OCI-M2 (cell line): ENCODE measurements around the gene SLC28A2.
"Not testable (repeated sequence)": the region's sequence is repeated elsewhere in the genome, so short reads cannot be mapped to it uniquely, and the experiment has no call there.

Experiments used
- DNase-seq: peaks from one replicate; lab custom pipeline; 2025; ENCODE audit not compliant: unreplicated experiment; lab: John Stamatoyannopoulos, UW

SLC28A2 gene

GRCh38 chr15:45259796-45260195 is 7.8 kb downstream of the SLC28A2 start:
- DNase-seq: no peak

DNA sequence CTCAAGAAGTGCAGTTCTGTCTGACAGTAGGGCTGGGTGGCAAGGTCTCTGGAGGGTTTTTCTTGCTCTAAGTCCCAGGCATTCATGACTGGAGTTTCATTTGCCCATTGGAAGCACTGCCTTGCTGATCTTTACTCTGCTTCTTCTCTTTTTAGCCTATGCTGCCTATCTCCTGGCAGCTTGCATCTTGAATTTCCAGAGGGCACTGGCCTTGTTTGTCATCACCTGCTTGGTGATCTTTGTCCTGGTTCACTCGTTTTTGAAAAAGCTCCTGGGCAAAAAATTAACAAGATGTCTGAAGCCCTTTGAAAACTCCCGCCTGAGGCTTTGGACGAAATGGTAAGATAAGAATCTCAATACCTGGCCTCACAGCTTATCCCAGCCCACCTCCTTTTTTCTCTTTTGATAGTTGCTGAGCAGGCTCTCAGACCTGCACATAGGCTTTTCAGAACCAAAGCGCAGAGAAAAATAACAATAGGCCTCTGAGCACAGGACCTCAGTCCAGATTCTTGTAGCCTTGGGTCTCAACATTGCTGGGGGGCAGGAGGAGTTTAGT is 10.9 kb downstream of the SLC28A2 start:
- DNase-seq: no peak

GRCh38 chr15:45263854-45264253 is 11.8 kb downstream of the SLC28A2 start:
- no peak for DNase-seq

DNA sequence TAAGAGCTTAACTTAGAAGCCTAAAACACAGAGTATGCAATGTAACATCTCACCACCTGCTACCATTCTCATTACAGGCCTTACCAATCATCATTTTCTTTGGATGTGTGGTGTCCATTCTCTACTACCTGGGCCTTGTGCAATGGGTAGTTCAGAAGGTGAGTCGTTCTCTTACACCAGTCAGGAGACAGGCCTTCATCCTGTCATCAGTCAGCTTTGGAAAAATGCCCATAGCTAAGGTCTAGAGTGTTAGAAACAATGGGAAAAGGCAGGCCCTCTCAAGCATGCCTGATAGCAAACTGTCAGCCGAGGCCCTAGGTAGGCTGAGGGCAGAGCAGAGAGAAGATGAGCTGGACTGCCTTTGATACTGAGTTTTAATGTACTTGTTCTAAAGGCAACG is 13.5 kb downstream of the SLC28A2 start:
- no peak for DNase-seq

- no peak for DNase-seq
Observed at GRCh38 chr15:45268135-45268534, 16.1 kb downstream of the SLC28A2 start.

- DNase-seq: no peak
Observed at GRCh38 chr15:45274636-45275380, 22.8 kb downstream of the SLC28A2 start.

DNA sequence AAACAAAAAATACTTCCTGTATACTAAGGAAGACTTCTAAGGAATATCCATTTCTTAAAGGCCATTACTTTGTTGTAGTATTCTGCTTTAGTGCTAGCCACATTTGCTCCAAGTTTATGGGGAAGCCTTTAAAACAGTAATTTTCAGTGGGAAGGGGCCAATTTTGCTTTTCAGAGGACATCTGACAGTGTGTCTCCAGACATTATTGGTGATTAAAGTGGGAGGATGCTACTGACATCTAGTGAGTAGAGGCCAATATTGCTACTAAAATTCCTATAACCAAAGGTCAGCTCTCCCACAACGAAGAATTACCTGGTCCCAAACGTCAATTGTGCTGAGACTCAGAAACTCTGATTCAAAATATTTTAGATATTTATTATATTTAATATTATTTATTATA is 24.8 kb downstream of the SLC28A2 start:
- no peak for DNase-seq

- peak; percentile 89 for DNase-seq
Observed at GRCh38 chr15:45279024-45279698, 27.1 kb downstream of the SLC28A2 start.

DNA sequence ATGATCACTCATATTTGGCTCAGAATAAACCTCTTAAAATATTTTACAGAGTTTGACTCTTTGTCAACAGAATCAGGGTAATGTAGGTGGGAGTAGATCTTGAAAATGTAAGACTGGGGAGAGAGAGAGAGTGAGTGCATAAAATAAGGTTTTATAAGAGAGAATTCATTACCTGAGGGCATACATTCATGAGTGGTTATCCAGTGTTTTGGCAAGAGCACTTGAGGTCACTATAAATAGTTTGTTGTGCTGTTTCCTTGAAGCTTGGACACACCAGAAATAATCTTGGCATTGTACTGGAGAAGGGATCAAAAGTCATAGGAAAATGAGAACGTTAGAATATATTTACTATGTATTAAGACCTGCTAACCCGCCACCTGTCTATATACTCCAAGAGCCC is 33.4 kb downstream of the SLC28A2 start:
- no peak for DNase-seq

GRCh38 chr15:45287390-45287956 is 35.4 kb downstream of the SLC28A2 start:
- no peak for DNase-seq

DNA sequence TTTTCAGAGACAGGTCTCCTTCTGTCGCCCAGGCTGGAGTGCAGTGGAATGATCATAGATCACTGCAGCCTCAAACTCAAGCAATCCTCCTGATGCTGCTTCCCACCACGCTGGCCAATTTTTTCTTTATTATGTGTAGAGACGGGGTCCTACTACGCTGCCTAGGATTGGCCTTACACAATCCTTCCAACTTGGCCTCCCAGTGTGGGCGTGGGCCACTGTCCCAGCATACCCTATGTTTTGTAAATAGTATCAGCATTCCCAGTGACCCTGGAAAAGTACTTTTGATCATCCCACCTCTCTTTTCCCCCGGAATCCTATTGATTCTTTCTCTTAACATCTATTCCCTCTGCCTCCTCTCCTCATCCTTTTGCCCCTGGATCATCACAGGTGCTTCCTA is 36.9 kb downstream of the SLC28A2 start:
- no peak for DNase-seq

DNA sequence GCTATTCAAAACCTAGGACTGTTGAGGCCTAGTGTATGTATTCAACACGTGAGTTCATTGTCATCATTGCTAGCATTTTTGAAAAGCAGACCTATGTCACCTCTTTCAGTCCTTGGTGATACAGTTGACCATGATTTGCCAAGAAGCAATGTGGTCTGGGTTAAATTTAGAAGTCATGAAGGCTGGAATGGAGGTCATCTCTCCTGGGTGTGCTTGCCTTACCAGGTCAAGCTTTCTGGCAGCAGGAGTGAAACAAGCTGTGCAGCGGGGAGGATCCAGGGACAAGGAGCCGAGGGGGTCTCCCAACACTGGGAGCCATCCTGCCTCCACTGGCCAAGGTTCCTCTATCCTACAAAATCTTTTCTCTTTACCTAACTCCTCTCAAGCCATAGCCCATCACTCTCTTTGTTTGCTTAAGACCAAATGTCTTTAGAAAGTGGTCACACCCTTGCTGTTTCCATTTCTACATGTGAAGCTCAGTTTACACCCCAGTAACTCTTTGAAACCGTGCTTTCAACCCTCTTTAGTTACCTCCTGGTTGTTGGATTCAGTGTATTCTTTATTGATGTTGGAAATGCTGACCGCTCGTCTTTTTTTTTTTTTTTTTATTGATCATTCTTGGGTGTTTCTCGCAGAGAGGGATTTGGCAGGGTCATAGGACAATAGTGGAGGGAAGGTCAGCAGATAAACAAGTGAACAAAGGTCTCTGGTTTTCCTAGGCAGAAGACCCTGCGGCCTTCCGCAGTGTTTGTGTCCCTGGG is 40.0 kb downstream of the SLC28A2 start:
- DNase-seq: no peak

DNA sequence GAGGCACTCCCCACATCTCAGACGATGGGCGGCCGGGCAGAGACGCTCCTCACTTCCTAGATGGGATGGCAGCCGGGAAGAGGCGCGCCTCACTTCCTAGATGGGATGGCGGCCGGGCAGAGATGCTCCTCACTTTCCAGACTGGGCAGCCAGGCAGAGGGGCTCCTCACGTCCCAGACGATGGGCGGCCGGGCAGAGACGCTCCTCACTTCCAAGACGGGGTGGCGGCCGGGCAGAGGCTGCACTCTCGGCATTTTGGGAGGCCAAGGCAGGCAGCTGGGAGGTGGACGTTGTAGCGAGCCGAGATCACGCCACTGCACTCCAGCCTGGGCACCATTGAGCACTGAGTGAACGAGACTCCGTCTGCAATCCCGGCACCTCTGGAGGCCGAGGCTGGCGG is 41.3 kb downstream of the SLC28A2 start:
- DNase-seq: not testable (repeated sequence)

DNA sequence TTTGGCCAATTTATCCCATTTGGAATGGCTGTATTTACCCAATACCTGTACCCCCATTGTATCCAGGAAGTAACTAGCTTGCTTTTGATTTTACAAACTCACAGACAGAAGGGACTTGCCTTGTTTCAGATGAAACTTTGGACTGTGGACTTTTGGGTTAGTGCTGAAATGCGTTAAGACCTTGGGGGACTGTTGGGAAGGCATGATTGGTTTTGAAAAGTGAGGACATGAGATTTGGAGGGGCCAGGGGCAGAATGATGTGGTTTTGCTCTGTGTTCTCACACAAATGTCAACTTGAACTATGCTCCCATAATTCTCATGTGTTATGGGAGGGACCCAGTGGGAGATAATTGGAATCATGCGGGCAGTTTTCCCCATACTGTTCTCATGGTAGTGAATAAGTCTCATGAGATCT is 46.9 kb downstream of the SLC28A2 start:
- not testable (repeated sequence) for DNase-seq

GRCh38 chr15:45304711-45305110 is 52.7 kb downstream of the SLC28A2 start:
- no peak for DNase-seq

- DNase-seq: no peak
Observed at GRCh38 chr15:45306105-45306504, 54.1 kb downstream of the SLC28A2 start.

- DNase-seq: no peak
Observed at GRCh38 chr15:45307230-45307924, 55.3 kb downstream of the SLC28A2 start.

- not testable (repeated sequence) for DNase-seq
Observed at GRCh38 chr15:45314117-45314516, 62.1 kb downstream of the SLC28A2 start.

- no peak for DNase-seq
Observed at GRCh38 chr15:45314960-45315359, 62.9 kb downstream of the SLC28A2 start.

DNA sequence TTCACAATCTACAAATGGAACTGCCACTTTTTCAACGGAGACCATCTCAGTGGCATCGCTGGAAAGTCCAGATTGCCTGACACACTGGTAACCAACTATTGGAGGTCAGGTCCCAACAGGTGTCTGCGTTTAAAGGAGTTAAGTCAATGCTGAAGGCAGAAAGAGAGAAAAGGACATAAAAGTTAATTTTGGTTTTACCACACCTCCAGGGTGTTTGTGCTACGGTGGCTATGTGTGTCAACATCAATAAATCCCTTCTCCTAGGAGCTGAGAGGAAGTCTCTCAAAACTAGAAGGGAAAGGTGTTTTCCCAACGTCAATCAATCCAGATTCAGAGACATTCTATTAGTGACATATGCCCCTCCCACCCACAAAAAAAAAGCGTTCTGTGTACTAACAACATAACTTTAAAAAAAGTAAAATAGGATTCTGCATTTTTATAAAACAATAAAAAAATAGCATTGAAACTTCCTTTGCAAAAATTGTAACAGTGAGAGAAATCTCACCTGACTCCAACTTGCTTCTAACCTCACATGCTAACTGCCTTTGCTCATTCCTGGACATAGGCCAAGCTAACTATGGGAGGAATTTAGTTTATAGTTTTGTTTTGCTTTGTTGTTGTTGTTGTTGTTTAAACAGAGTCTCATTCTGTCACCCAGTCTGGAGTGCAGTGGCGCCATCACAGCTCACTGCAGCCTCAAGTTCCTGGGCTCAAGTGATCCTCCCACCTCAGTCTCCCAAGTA is 67.6 kb downstream of the SLC28A2 start:
- DNase-seq: no peak
